IMR-90 (cell line): ENCODE data around the gene MCF2L. TPM values are rescaled to one million over a fixed set of nuclear protein-coding genes. Genes with fewer than 3 reads are reported as not detected.

ENCODE experiments used
- ATAC-seq: fragments of 200-7000 bp; cut with Tn5 transposase; 2 replicates; pipeline ENCODE4 v1.9.1; 2020; ENCODE audit warnings: low read depth, mild to moderate bottlenecking, moderate library complexity
- BruUV-seq: library from RNA; stranded (reverse); fragments of 400-500 nt; replicated peaks from 2 replicates; lab custom pipeline; 2021; lab: Mats Ljungman, UMichigan
- CTCF ChIA-PET: fragments of 300-600 bp; formaldehyde crosslinking; extraction: SDS; loops from one replicate; lab custom pipeline; 2021; ENCODE audit warnings: antibody characterized with exemption; lab: Yijun Ruan, JAX
- POLR2A ChIA-PET: fragments of 300-600 bp; sonication (Branson Sonifier 250); formaldehyde crosslinking; loops from one replicate; lab custom pipeline; 2022; ENCODE audit warnings: antibody characterized with exemption; ENCODE audit not compliant: unreplicated experiment; lab: Charles Lee
- DNase-seq: peaks from one replicate; pipeline ENCODE4 v3.0.0; 2013
- H2AFZ ChIP-seq: replicated peaks from 2 replicates; pipeline ENCODE3; 2013; ENCODE audit warnings: low read length, mild to moderate bottlenecking; ENCODE audit not compliant: poor library complexity
- H2AK5ac ChIP-seq: 2 replicates; pipeline ENCODE4 v1.6.1; 2013; ENCODE audit warnings: low read depth, low read length, inconsistent platforms
- H2AK9ac ChIP-seq: replicated peaks from 2 replicates; pipeline ENCODE3; 2013; ENCODE audit warnings: mild to moderate bottlenecking, low read depth, low read length, moderate library complexity; ENCODE audit not compliant: poor library complexity
- H2BK120ac ChIP-seq: 2 replicates; pipeline ENCODE4 v1.6.1; 2013; ENCODE audit warnings: low read depth, low read length, inconsistent platforms
- H2BK15ac ChIP-seq: 3 replicates; pipeline ENCODE4 v1.6.1; 2013; ENCODE audit warnings: low read depth, low read length, inconsistent platforms
- H2BK20ac ChIP-seq: 2 replicates; pipeline ENCODE4 v1.6.1; 2013; ENCODE audit warnings: low read depth, mild to moderate bottlenecking, inconsistent platforms, low read length, moderate library complexity
- H2BK5ac ChIP-seq: 2 replicates; pipeline ENCODE4 v1.6.1; 2013; ENCODE audit warnings: mild to moderate bottlenecking, low read depth, low read length, inconsistent platforms; ENCODE audit not compliant: poor library complexity, severe bottlenecking
- H3K14ac ChIP-seq: replicated peaks from 2 replicates; pipeline ENCODE4 v1.6.1; 2013; ENCODE audit warnings: low read depth, low read length, inconsistent platforms
- H3K18ac ChIP-seq: 2 replicates; pipeline ENCODE4 v1.6.1; 2013; ENCODE audit warnings: low read depth, low read length, control low read depth
- H3K23ac ChIP-seq: 2 replicates; pipeline ENCODE4 v1.6.1; 2013; ENCODE audit warnings: low read depth, low read length, inconsistent platforms
- H3K27ac ChIP-seq: 2 replicates; pipeline ENCODE4 v1.5.1; 2013; ENCODE audit warnings: mild to moderate bottlenecking, control low read depth, low read length; ENCODE audit not compliant: insufficient read depth
- H3K27me3 ChIP-seq: 2 replicates; pipeline ENCODE4 v1.6.1; 2013; ENCODE audit warnings: low read length; ENCODE audit not compliant: control insufficient read depth, insufficient read depth
- H3K36me3 ChIP-seq: 2 replicates; pipeline ENCODE4 v1.6.1; 2013; ENCODE audit warnings: low read length, mixed read lengths; ENCODE audit not compliant: control insufficient read depth, insufficient read depth
- H3K4ac ChIP-seq: 2 replicates; pipeline ENCODE4 v1.6.1; 2013; ENCODE audit warnings: low read depth, low read length, inconsistent platforms
- H3K4me1 ChIP-seq: 2 replicates; pipeline ENCODE4 v1.6.1; 2013; ENCODE audit warnings: low read length, mixed read lengths; ENCODE audit not compliant: control insufficient read depth, insufficient read depth
- H3K4me2 ChIP-seq: 2 replicates; pipeline ENCODE4 v1.6.1; 2013; ENCODE audit warnings: low read depth, mild to moderate bottlenecking, control low read depth, low read length, moderate library complexity
- H3K4me3 ChIP-seq: 2 replicates; pipeline ENCODE4 v1.5.1; 2013; ENCODE audit warnings: low read depth, mild to moderate bottlenecking, control low read depth, low read length, moderate library complexity; ENCODE audit not compliant: insufficient read depth
- H3K56ac ChIP-seq: 2 replicates; pipeline ENCODE4 v1.6.1; 2013; ENCODE audit warnings: low read length, inconsistent platforms; ENCODE audit not compliant: insufficient read depth; ENCODE audit errors: extremely low read depth
- H3K79me1 ChIP-seq, 2 experiments: 2 replicates each; pipeline ENCODE4 v1.6.1; 2013; ENCODE audit warnings: low read length in 2 of 2, inconsistent platforms in 1 of 2, low read depth in 1 of 2
- H3K9ac ChIP-seq: 2 replicates; pipeline ENCODE4 v1.6.1; 2013; ENCODE audit warnings: low read depth, low read length, control low read depth
- H3K9me1 ChIP-seq: 2 replicates; pipeline ENCODE4 v1.6.1; 2013; ENCODE audit warnings: low read length, inconsistent platforms; ENCODE audit not compliant: insufficient read depth
- H3K9me3 ChIP-seq: 2 replicates; pipeline ENCODE4 v1.6.1; 2013; ENCODE audit warnings: low read length; ENCODE audit not compliant: control insufficient read depth, insufficient read depth
- H4K20me1 ChIP-seq: 2 replicates; pipeline ENCODE4 v1.6.1; 2013; ENCODE audit warnings: low read length, inconsistent platforms; ENCODE audit not compliant: insufficient read depth
- H4K5ac ChIP-seq: 2 replicates; pipeline ENCODE4 v1.6.1; 2013; ENCODE audit warnings: mild to moderate bottlenecking, low read depth, low read length, control low read depth
- H4K8ac ChIP-seq, 2 experiments: 2 replicates each; pipeline ENCODE4 v1.6.1; 2013; ENCODE audit warnings: low read depth in 2 of 2, low read length in 2 of 2, control low read depth in 1 of 2, inconsistent platforms in 1 of 2
- H4K91ac ChIP-seq: 2 replicates; pipeline ENCODE4 v1.6.1; 2013; ENCODE audit warnings: low read depth, low read length, inconsistent platforms; ENCODE audit not compliant: insufficient read depth
- CEBPB ChIP-seq: IDR thresholded peaks from 2 replicates; pipeline ENCODE4 v1.6.1; 2012; ENCODE audit warnings: low read depth, low read length, improper control_type of control experiment
- FOS ChIP-seq: fragments of 150-350 bp; IDR thresholded peaks from 2 replicates; pipeline ENCODE4 v1.6.1; 2016; ENCODE audit warnings: low read depth, low read length
- MXI1 ChIP-seq: IDR thresholded peaks from 2 replicates; pipeline ENCODE4 v1.6.1; 2012; ENCODE audit warnings: low read depth, mild to moderate bottlenecking, low read length, moderate library complexity, borderline replicate concordance
- WGBS, 2 experiments: methylation state at CpG; one replicate each; pipeline versions ENCODE4 v1.1.5 to v1.1.7; 2013; ENCODE audit warnings: missing lambda C conversion rate in 2 of 2; ENCODE audit not compliant: insufficient read length in 1 of 2; ENCODE audit errors: extremely low coverage in 2 of 2; 5-methylcytosine and 5-hydroxymethylcytosine counted together
- dilution Hi-C: fragments of 300-500 bp; cut with HindIII; formaldehyde crosslinking; loops from one replicate; pipeline ENCODE4 v1.14.3; 2018; ENCODE audit warnings: low sequenced_read_pairs; ENCODE audit not compliant: unreplicated experiment
- in situ Hi-C: fragments of 300-500 bp; cut with MboI; formaldehyde crosslinking; loops from 3 replicates; pipeline ENCODE4 v1.14.3; 2019; ENCODE audit warnings: low sequenced_read_pairs, inconsistent platforms, mixed read lengths
- intact Hi-C: fragments of 100-400 bp; cut with micrococcal nuclease; formaldehyde crosslinking; loops from 2 replicates; pipeline ENCODE4 v1.10.0; 2022
- polyA plus RNA-seq, 3 experiments: library from polyadenylated mRNA; depleted of rRNA; stranded (reverse); fragments of >200 nt; gene quantifications; 2 replicates each; pipeline ENCODE4 v1.2.3, GENCODE V29; 2012; ENCODE audit warnings: low replicate concordance in 1 of 3
- total RNA-seq: library from RNA; depleted of rRNA; stranded (reverse); fragments of >200 nt; gene quantifications from 2 replicates; pipeline ENCODE4 v1.2.3, GENCODE V29; 2012

Gene MCF2L
- total and polyA plus RNA-seq, 2 of the 4 experiments (the other 2 are of a cell fraction) = 0.18 TPM; not detected in 1

DNA sequence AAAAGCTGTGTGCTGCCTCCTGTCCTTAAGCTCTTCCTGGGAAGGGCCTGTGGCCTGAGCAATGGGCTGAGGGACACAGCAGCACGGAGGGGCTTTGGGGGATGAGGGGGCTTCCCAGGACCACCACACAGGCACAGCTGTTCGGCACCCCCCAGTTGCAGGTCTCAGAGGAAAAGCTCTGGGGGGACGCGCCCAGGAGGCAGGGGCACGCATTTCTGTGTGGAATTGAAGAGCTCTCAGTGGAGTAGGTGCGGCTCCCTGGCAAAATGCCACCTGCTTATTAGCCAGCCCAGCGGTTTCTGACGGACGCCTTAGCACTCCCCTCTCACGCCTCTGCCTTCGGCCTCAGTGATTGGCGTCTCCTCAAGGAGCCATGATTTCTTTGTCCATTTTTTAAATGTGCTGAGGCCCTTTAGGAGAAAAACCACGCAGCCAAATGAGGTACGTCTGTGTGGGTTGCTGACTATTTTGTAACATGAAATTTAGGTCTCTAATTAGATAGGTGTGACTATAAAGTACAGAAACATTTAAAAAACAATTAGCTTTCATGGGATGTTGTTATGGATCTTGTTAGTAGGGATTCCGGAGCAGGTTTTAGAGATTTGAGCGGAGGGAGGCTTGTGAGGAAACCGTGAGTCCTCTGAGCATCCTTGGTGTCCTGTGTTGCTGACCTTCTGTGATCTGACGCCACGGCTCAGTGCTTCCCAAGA is 4.0 kb downstream of the MCF2L start:
- no TSS peak for BruUV-seq
- Histone ChIP-seq H3K27me3 (peaks cover 56% of the 10 kb centered on the region), H3K9ac (no peak overlapping the region), H4K91ac (no peak overlapping the region), H2AFZ (no peak overlapping the region), H4K8ac (no peak overlapping the region), H4K5ac (no peak overlapping the region), H3K79me1 (no peaks in the 10 kb centered on the region), H3K4me1 (no peaks in the 10 kb centered on the region), H3K9me3 (peaks cover 7% of the 10 kb centered on the region), H3K18ac (no peak overlapping the region), H3K4me2 (no peak overlapping the region), H3K4ac (no peak overlapping the region), H3K27ac (no peak overlapping the region), H3K56ac (no peak overlapping the region), H2AK5ac (no peak overlapping the region), H3K36me3 (no peaks in the 10 kb centered on the region), H2AK9ac (no peak overlapping the region), H2BK120ac (no peak overlapping the region), H3K9me1 (no peaks in the 10 kb centered on the region), H4K20me1 (no peaks in the 10 kb centered on the region), H3K4me3 (no peak overlapping the region), H2BK20ac (no peak overlapping the region), H3K14ac (no peak overlapping the region), H3K23ac (no peak overlapping the region), H2BK5ac (no peak overlapping the region), H2BK15ac (no peak overlapping the region)
- ChIA-PET POLR2A (no interaction called here), CTCF (no interaction called here)
- TF ChIP-seq MXI1 = no peak
- TF ChIP-seq CEBPB = no peak
- no peak for TF ChIP-seq FOS
- ATAC-seq (no peak), DNase-seq (no peak)
- intact Hi-C loops = no loop called here
- in situ Hi-C loops = no loop called here
- dilution Hi-C loops = no loop called here
- WGBS, 2 experiments = 78% methylated on average over 9 of the region's 19 CpGs; no CpG with 5 or more reads in 1 of the 2 experiments
